IMR-90 (cell line): ENCODE data around the gene PSEN2. TPM values are rescaled to one million over a fixed set of nuclear protein-coding genes. Genes with fewer than 3 reads are reported as not detected.

Experiments
- ATAC-seq: fragments of 200-7000 bp; cut with Tn5 transposase; 2 replicates; pipeline ENCODE4 v1.9.1; 2020; ENCODE audit warnings: low read depth, mild to moderate bottlenecking, moderate library complexity
- BruUV-seq: library from RNA; stranded (reverse); fragments of 400-500 nt; replicated peaks from 2 replicates; lab custom pipeline; 2021; lab: Mats Ljungman, UMichigan
- CTCF ChIA-PET: fragments of 300-600 bp; formaldehyde crosslinking; extraction: SDS; loops from one replicate; lab custom pipeline; 2021; ENCODE audit warnings: antibody characterized with exemption; lab: Yijun Ruan, JAX
- POLR2A ChIA-PET: fragments of 300-600 bp; sonication (Branson Sonifier 250); formaldehyde crosslinking; loops from one replicate; lab custom pipeline; 2022; ENCODE audit warnings: antibody characterized with exemption; ENCODE audit not compliant: unreplicated experiment; lab: Charles Lee
- DNase-seq: peaks from one replicate; pipeline ENCODE4 v3.0.0; 2013
- H2AFZ ChIP-seq: replicated peaks from 2 replicates; pipeline ENCODE3; 2013; ENCODE audit warnings: low read length, mild to moderate bottlenecking; ENCODE audit not compliant: poor library complexity
- H2AK5ac ChIP-seq: 2 replicates; pipeline ENCODE4 v1.6.1; 2013; ENCODE audit warnings: low read depth, low read length, inconsistent platforms
- H2AK9ac ChIP-seq: replicated peaks from 2 replicates; pipeline ENCODE3; 2013; ENCODE audit warnings: mild to moderate bottlenecking, low read depth, low read length, moderate library complexity; ENCODE audit not compliant: poor library complexity
- H2BK120ac ChIP-seq: 2 replicates; pipeline ENCODE4 v1.6.1; 2013; ENCODE audit warnings: low read depth, low read length, inconsistent platforms
- H2BK15ac ChIP-seq: 3 replicates; pipeline ENCODE4 v1.6.1; 2013; ENCODE audit warnings: low read depth, low read length, inconsistent platforms
- H2BK20ac ChIP-seq: 2 replicates; pipeline ENCODE4 v1.6.1; 2013; ENCODE audit warnings: low read depth, mild to moderate bottlenecking, inconsistent platforms, low read length, moderate library complexity
- H2BK5ac ChIP-seq: 2 replicates; pipeline ENCODE4 v1.6.1; 2013; ENCODE audit warnings: mild to moderate bottlenecking, low read depth, low read length, inconsistent platforms; ENCODE audit not compliant: poor library complexity, severe bottlenecking
- H3K14ac ChIP-seq: replicated peaks from 2 replicates; pipeline ENCODE4 v1.6.1; 2013; ENCODE audit warnings: low read depth, low read length, inconsistent platforms
- H3K18ac ChIP-seq: 2 replicates; pipeline ENCODE4 v1.6.1; 2013; ENCODE audit warnings: low read depth, low read length, control low read depth
- H3K23ac ChIP-seq: 2 replicates; pipeline ENCODE4 v1.6.1; 2013; ENCODE audit warnings: low read depth, low read length, inconsistent platforms
- H3K27ac ChIP-seq: 2 replicates; pipeline ENCODE4 v1.5.1; 2013; ENCODE audit warnings: mild to moderate bottlenecking, control low read depth, low read length; ENCODE audit not compliant: insufficient read depth
- H3K27me3 ChIP-seq: 2 replicates; pipeline ENCODE4 v1.6.1; 2013; ENCODE audit warnings: low read length; ENCODE audit not compliant: control insufficient read depth, insufficient read depth
- H3K36me3 ChIP-seq: 2 replicates; pipeline ENCODE4 v1.6.1; 2013; ENCODE audit warnings: low read length, mixed read lengths; ENCODE audit not compliant: control insufficient read depth, insufficient read depth
- H3K4ac ChIP-seq: 2 replicates; pipeline ENCODE4 v1.6.1; 2013; ENCODE audit warnings: low read depth, low read length, inconsistent platforms
- H3K4me1 ChIP-seq: 2 replicates; pipeline ENCODE4 v1.6.1; 2013; ENCODE audit warnings: low read length, mixed read lengths; ENCODE audit not compliant: control insufficient read depth, insufficient read depth
- H3K4me2 ChIP-seq: 2 replicates; pipeline ENCODE4 v1.6.1; 2013; ENCODE audit warnings: low read depth, mild to moderate bottlenecking, control low read depth, low read length, moderate library complexity
- H3K4me3 ChIP-seq: 2 replicates; pipeline ENCODE4 v1.5.1; 2013; ENCODE audit warnings: low read depth, mild to moderate bottlenecking, control low read depth, low read length, moderate library complexity; ENCODE audit not compliant: insufficient read depth
- H3K56ac ChIP-seq: 2 replicates; pipeline ENCODE4 v1.6.1; 2013; ENCODE audit warnings: low read length, inconsistent platforms; ENCODE audit not compliant: insufficient read depth; ENCODE audit errors: extremely low read depth
- H3K79me1 ChIP-seq, 2 experiments: 2 replicates each; pipeline ENCODE4 v1.6.1; 2013; ENCODE audit warnings: low read length in 2 of 2, inconsistent platforms in 1 of 2, low read depth in 1 of 2
- H3K9ac ChIP-seq: 2 replicates; pipeline ENCODE4 v1.6.1; 2013; ENCODE audit warnings: low read depth, low read length, control low read depth
- H3K9me1 ChIP-seq: 2 replicates; pipeline ENCODE4 v1.6.1; 2013; ENCODE audit warnings: low read length, inconsistent platforms; ENCODE audit not compliant: insufficient read depth
- H3K9me3 ChIP-seq: 2 replicates; pipeline ENCODE4 v1.6.1; 2013; ENCODE audit warnings: low read length; ENCODE audit not compliant: control insufficient read depth, insufficient read depth
- H4K20me1 ChIP-seq: 2 replicates; pipeline ENCODE4 v1.6.1; 2013; ENCODE audit warnings: low read length, inconsistent platforms; ENCODE audit not compliant: insufficient read depth
- H4K5ac ChIP-seq: 2 replicates; pipeline ENCODE4 v1.6.1; 2013; ENCODE audit warnings: mild to moderate bottlenecking, low read depth, low read length, control low read depth
- H4K8ac ChIP-seq, 2 experiments: 2 replicates each; pipeline ENCODE4 v1.6.1; 2013; ENCODE audit warnings: low read depth in 2 of 2, low read length in 2 of 2, control low read depth in 1 of 2, inconsistent platforms in 1 of 2
- H4K91ac ChIP-seq: 2 replicates; pipeline ENCODE4 v1.6.1; 2013; ENCODE audit warnings: low read depth, low read length, inconsistent platforms; ENCODE audit not compliant: insufficient read depth
- CEBPB ChIP-seq: IDR thresholded peaks from 2 replicates; pipeline ENCODE4 v1.6.1; 2012; ENCODE audit warnings: low read depth, low read length, improper control_type of control experiment
- CHD1 ChIP-seq: IDR thresholded peaks from 2 replicates; pipeline ENCODE4 v1.6.1; 2012; ENCODE audit warnings: low read depth, low read length, improper control_type of control experiment
- MAFK ChIP-seq: IDR thresholded peaks from 2 replicates; pipeline ENCODE4 v1.6.1; 2012; ENCODE audit warnings: low read depth, low read length, improper control_type of control experiment
- MAZ ChIP-seq: IDR thresholded peaks from 2 replicates; pipeline ENCODE4 v1.6.1; 2012; ENCODE audit warnings: low read depth, mild to moderate bottlenecking, low read length, improper control_type of control experiment, moderate library complexity, borderline replicate concordance
- MXI1 ChIP-seq: IDR thresholded peaks from 2 replicates; pipeline ENCODE4 v1.6.1; 2012; ENCODE audit warnings: low read depth, mild to moderate bottlenecking, low read length, moderate library complexity, borderline replicate concordance
- POLR2A ChIP-seq: IDR thresholded peaks from 2 replicates; pipeline ENCODE4 v1.6.1; 2012; ENCODE audit warnings: mild to moderate bottlenecking, low read depth, low read length
- RAD21 ChIP-seq: IDR thresholded peaks from 2 replicates; pipeline ENCODE4 v1.6.1; 2012; ENCODE audit warnings: low read length, improper control_type of control experiment
- RCOR1 ChIP-seq: IDR thresholded peaks from 2 replicates; pipeline ENCODE4 v1.6.1; 2012; ENCODE audit warnings: mild to moderate bottlenecking, low read length, improper control_type of control experiment; ENCODE audit not compliant: insufficient replicate concordance
- WGBS, 2 experiments: methylation state at CpG; one replicate each; pipeline versions ENCODE4 v1.1.5 to v1.1.7; 2013; ENCODE audit warnings: missing lambda C conversion rate in 2 of 2; ENCODE audit not compliant: insufficient read length in 1 of 2; ENCODE audit errors: extremely low coverage in 2 of 2; 5-methylcytosine and 5-hydroxymethylcytosine counted together
- dilution Hi-C: fragments of 300-500 bp; cut with HindIII; formaldehyde crosslinking; loops from one replicate; pipeline ENCODE4 v1.14.3; 2018; ENCODE audit warnings: low sequenced_read_pairs; ENCODE audit not compliant: unreplicated experiment
- in situ Hi-C: fragments of 300-500 bp; cut with MboI; formaldehyde crosslinking; loops from 3 replicates; pipeline ENCODE4 v1.14.3; 2019; ENCODE audit warnings: low sequenced_read_pairs, inconsistent platforms, mixed read lengths
- intact Hi-C: fragments of 100-400 bp; cut with micrococcal nuclease; formaldehyde crosslinking; loops from 2 replicates; pipeline ENCODE4 v1.10.0; 2022
- polyA plus RNA-seq, 3 experiments: library from polyadenylated mRNA; depleted of rRNA; stranded (reverse); fragments of >200 nt; gene quantifications; 2 replicates each; pipeline ENCODE4 v1.2.3, GENCODE V29; 2012; ENCODE audit warnings: low replicate concordance in 1 of 3
- total RNA-seq: library from RNA; depleted of rRNA; stranded (reverse); fragments of >200 nt; gene quantifications from 2 replicates; pipeline ENCODE4 v1.2.3, GENCODE V29; 2012
- TF ChIP-seq, protein P1 (sequence below): fragments of 150-350 bp; IDR thresholded peaks from 2 replicates; pipeline ENCODE4 v1.6.1; 2017; ENCODE audit warnings: mild to moderate bottlenecking, antibody characterized with exemption, low read length, low read depth
- TF ChIP-seq, protein P2 (sequence below): conservative IDR thresholded peaks from 2 replicates; pipeline ENCODE4 v1.5.1; 2012; ENCODE audit warnings: mild to moderate bottlenecking, low read depth, low read length, improper control_type of control experiment

Gene PSEN2
- total and polyA plus RNA-seq, 2 of the 4 experiments (the other 2 are of a cell fraction), result 15.0 to 24.4 TPM

DNA sequence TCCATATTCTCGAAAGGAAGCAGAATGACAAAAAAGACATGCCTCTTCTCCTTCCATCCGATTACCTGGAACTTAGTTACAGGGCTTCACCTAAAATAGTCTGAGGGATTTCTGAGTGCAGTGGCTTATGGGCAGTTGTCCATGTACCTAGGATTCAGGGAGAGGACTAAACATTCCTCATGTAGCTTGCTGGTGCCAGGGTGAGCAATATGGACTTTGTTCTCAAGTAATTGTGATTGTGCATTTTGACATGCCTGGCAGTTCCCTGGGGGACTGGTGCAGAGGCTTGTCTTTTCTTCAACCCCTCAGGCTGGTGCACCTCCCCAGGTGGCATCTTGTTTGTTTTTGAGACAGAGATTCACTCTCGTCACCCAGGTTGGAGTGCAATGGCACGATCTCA lies 6.1 kb upstream of the PSEN2 start:
- H2AK5ac ChIP-seq, result no peak overlapping the region
- TF ChIP-seq CEBPB, result no peak
- no peak for TF ChIP-seq MAFK
- TF ChIP-seq POLR2A, result no peak
- TF ChIP-seq, protein P1, sequence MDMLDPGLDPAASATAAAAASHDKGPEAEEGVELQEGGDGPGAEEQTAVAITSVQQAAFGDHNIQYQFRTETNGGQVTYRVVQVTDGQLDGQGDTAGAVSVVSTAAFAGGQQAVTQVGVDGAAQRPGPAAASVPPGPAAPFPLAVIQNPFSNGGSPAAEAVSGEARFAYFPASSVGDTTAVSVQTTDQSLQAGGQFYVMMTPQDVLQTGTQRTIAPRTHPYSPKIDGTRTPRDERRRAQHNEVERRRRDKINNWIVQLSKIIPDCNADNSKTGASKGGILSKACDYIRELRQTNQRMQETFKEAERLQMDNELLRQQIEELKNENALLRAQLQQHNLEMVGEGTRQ, result no peak
- no peak for TF ChIP-seq RAD21
- no peak for TF ChIP-seq MXI1
- TF ChIP-seq, protein P2, sequence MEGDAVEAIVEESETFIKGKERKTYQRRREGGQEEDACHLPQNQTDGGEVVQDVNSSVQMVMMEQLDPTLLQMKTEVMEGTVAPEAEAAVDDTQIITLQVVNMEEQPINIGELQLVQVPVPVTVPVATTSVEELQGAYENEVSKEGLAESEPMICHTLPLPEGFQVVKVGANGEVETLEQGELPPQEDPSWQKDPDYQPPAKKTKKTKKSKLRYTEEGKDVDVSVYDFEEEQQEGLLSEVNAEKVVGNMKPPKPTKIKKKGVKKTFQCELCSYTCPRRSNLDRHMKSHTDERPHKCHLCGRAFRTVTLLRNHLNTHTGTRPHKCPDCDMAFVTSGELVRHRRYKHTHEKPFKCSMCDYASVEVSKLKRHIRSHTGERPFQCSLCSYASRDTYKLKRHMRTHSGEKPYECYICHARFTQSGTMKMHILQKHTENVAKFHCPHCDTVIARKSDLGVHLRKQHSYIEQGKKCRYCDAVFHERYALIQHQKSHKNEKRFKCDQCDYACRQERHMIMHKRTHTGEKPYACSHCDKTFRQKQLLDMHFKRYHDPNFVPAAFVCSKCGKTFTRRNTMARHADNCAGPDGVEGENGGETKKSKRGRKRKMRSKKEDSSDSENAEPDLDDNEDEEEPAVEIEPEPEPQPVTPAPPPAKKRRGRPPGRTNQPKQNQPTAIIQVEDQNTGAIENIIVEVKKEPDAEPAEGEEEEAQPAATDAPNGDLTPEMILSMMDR, result no peak
- TF ChIP-seq CHD1, result no peak
- TF ChIP-seq RCOR1, result no peak
- TF ChIP-seq MAZ, result no peak
- H3K23ac ChIP-seq, result no peak overlapping the region
- H3K56ac ChIP-seq, result no peak overlapping the region
- ChIA-PET POLR2A (interaction anchor here (0.5 kb wide), 1 partner anchor 134 kb away, joined by 3 read pairs; no protein-coding TSS in a partner anchor), CTCF (no interaction called here)
- no peaks in the 10 kb centered on the region for H3K9me3 ChIP-seq
- ATAC-seq (no peak), DNase-seq (no peak)
- dilution Hi-C loops (no loop called here), in situ Hi-C loops (no loop called here), intact Hi-C loops (no loop called here)
- H3K4ac ChIP-seq, result no peak overlapping the region
- H3K27ac ChIP-seq, result no peak overlapping the region
- no peaks in the 10 kb centered on the region for H3K36me3 ChIP-seq
- no peak overlapping the region for H2BK120ac ChIP-seq
- no peaks in the 10 kb centered on the region for H3K79me1 ChIP-seq
- no peak overlapping the region for H3K9ac ChIP-seq
- no peak overlapping the region for H3K14ac ChIP-seq
- no peak overlapping the region for H3K4me2 ChIP-seq
- H3K27me3 ChIP-seq, result no peaks in the 10 kb centered on the region
- H2AFZ ChIP-seq, result no peak overlapping the region
- H4K20me1 ChIP-seq, result no peaks in the 10 kb centered on the region
- BruUV-seq, result no TSS peak
- 100% methylated on average over 2 of the region's 4 CpGs; no CpG with 5 or more reads in 1 of the 2 experiments for WGBS, 2 experiments
- H2BK5ac ChIP-seq, result no peak overlapping the region
- H3K9me1 ChIP-seq, result no peaks in the 10 kb centered on the region
- no peak overlapping the region for H2AK9ac ChIP-seq
- H2BK20ac ChIP-seq, result no peak overlapping the region
- no peak overlapping the region for H2BK15ac ChIP-seq
- no peak overlapping the region for H3K18ac ChIP-seq
- no peak overlapping the region for H4K8ac ChIP-seq
- no peaks in the 10 kb centered on the region; the same call in 1 of the 2 replicates for H3K4me1 ChIP-seq
- H4K5ac ChIP-seq, result no peak overlapping the region
- no peak overlapping the region for H4K91ac ChIP-seq
- H3K4me3 ChIP-seq, result no peak overlapping the region
